GM19324 (cell line): Measurements from ENCODE around the gene RAB43.
A peak's percentile ranks its signal among the peaks of the same experiment; 100 is the strongest.
"Not testable (repeated sequence)": the region's sequence is repeated elsewhere in the genome, so short reads cannot be mapped to it uniquely, and the experiment has no call there.

ENCODE experiments used
- ATAC-seq: cut with Tn5 transposase; IDR thresholded peaks from one replicate; pipeline ENCODE4 v1.9.1; 2021; ENCODE audit warnings: mild to moderate bottlenecking, moderate library complexity; ENCODE audit not compliant: unreplicated experiment, low FRiP score

Gene RAB43

GRCh38 chr3:129122412-129123011, 908 bp upstream of the RAB43 start:
- no peak for ATAC-seq

DNA sequence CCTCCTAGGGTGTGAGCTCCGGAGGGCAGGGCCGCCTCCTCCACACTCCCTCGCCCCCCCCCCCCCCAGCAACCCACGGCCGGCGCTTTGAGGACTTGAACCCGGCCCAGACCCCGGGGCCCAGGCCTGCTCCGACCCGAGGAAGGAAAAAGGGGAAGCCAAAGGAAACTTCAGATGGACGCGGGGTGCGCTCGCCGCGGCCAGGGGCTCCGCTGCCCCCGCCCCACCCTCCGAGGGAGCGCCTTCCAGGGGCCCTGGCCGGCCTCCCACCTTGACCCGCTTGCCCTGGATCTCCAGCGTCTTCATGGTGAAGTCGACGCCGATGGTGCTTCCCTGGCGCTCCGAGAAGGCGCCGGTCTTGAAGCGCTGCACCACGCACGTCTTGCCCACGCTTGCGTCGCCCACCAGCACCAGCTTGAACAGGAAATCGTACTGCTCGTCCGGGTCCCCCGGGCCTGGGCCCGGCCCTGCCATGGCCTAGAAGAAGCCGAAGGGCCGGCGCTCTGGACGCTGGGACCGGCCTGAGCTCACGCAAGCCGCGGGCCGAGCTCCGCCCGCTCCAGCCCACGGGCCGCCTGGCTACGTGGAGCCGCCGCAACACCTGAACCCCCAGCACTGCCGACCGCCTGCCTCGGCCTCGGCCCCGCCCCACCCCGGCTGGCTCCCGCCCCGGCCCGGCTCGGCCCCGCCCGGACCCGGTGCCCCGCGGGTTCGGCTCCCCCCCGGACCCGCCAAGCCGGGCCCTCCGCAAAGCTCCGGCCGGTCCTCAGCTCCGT, 400 bp downstream of the RAB43 start:
- peak; percentile 53 for ATAC-seq

- ATAC-seq = peak; percentile 54
Observed at GRCh38 chr3:129120254-129121004, 1.2 kb downstream of the RAB43 start.

GRCh38 chr3:129119365-129120100, 2.1 kb downstream of the RAB43 start:
- no peak for ATAC-seq

- no peak for ATAC-seq
Observed at GRCh38 chr3:129118745-129119144, 2.9 kb downstream of the RAB43 start.

DNA sequence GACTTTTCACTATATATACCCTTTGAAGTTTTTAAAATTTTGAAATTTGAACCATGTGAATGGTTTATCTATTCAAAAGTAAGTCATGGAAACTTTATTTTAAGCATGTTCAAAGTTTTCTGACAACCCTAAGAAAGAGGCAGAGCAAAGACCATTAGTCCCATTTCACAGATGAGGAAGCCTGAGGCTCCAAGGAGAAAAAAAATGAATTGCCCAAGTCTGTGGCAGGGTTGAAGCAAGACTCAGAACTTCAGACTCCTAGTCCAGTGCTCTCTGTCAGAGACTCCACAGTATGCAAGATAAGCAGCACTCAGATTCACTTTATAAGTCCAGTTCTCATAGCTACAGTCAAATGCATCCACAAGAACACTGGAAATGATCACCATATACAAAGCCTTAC, 4.5 kb downstream of the RAB43 start:
- ATAC-seq = no peak

DNA sequence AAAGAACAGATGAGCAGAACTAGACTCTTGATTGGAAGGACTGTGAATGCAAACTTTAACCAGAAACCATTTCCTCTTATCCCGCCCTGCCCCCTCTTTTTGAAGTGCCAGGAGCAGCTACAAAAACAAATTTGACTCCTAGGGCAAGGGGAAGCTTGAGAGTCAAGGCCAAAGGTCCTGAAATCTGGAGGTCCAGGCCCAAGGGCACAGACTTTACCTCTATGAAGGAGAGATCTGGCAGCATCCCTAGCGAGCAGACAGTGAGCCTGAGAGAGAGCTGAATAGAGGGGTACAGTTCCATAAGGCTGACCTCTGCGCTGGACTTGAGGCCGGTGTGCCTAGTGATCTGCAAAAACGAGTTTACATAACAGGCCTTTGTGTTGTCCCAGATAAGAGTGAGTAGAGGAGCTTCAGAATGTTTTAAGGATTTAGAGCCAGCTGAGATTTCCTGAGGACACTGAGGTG, 5.1 kb downstream of the RAB43 start:
- no peak for ATAC-seq

DNA sequence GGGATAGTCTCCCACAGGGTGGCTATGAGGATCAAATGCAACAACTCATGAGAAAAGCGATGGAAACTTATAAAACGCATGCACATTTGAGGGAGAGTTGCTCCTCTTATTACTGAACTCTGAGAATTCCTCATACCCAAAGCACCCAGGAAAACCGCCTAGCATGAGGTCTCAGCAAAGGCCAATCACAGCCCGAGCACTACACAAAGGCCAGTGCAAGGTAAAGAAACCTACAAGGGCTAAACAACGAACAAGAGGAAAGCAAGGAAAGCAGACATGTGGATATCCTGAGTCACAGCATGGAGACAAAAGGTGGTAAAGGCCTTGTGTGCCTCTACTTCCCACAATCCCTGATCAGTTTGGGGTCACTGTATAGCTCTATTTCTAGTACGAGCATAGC, 7.1 kb downstream of the RAB43 start:
- no peak for ATAC-seq

- ATAC-seq = no peak
Observed at GRCh38 chr3:129112308-129113052, 9.1 kb downstream of the RAB43 start.

DNA sequence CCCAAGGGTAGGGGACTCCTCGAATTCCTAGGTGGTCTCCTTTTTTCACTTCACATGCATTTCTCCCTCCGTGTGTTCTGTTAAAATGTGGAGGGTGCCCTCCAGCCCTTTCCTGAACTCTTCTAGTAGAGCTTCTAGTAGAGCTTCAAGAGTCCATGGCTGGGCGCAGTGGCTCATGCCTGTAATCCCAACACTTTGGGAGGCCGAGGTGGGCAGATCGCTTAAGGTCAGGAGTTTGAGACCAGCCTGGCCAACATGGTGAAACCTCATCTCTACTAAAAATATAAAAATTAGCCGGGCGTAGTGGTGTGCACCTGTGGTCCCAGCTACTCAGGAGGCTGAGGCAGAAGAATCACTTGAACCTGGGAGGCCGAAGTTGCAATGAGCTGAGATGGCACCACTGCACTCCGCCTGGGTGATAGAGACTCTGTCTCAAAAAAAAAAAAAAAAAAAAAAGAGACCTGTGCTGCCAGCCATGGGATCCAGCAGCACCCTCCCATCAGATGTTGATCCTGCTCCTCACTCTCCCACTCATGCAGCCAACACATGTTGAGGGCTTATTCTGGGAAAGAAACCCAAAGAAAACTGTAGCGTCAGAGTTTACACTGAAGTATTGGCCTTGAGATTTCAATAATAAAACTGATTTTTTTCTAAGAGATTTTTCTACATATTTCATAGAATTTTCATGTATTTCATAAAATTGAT, 10.4 kb downstream of the RAB43 start:
- not testable (repeated sequence) for ATAC-seq

DNA sequence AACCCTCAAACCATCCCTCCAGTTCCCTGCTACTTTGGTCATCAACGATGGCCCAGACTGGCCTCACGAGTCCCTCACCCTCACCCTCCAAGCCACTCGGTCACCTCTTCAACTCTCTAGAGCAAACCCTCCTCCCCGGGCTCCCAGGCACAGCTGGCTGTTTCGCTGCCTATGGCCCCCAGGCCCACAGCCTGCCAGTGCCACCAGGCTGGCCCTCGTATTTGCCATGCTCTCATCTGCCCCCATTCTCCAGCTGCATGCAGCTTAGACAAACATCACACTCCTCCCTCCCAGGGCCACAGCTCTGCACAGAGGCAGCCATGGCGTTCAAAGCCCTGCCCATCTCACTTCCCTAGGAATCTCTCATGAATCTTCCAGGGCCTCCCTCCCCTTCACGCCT, 13.8 kb downstream of the RAB43 start:
- no peak for ATAC-seq

DNA sequence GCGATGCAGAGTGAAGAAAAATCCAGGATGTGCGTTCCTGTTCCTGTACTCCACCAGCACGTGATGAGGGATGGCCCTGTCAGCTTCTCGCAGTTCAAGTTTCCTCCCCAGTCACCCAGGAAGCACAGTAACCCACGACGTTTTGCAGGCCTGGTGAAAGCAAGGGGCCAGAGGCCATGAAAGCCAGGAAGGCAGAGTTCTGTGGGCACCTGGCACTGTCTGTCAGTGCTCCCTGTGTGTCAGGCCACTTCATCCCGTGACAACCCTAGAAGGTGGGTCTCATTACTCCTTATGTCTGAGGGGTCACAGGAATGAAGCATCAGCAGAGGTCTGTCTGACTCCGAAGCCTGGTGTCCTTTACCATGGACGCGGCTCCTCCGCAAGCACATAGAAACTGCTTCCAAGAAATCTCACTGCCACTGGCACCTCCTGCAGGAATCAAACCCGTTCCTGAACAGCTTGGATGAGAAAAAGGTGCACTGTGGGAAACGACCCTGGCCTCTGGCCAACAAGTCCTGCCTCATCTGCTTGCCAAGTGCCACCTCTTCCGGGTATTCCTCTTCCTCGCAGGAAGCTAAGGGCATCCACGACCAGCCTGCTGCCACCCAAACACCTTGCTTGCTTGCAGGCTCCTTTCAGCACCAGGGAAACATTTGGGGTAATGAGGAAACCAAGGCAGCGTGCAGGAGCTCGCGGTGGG, 14.6 kb downstream of the RAB43 start:
- no peak for ATAC-seq

DNA sequence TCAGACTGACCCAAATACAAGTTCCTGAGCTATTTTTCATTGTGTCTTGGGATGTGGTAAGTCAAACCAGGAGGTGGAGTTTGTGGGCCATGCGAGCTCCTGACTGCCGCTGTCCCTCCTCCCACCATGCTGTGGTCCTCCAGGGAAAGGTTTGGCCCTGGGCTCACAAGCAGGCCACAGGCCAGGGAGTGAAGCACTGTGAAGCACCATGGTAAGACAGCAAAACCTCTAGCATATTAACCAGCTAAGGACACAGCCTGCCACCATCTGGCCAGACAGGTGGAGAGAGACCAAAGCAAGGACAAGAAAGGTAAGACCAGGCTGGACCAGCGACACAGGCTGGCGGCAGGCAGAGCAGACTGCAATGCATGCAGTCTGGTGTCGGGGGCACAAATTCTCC, 15.3 kb downstream of the RAB43 start:
- no peak for ATAC-seq

DNA sequence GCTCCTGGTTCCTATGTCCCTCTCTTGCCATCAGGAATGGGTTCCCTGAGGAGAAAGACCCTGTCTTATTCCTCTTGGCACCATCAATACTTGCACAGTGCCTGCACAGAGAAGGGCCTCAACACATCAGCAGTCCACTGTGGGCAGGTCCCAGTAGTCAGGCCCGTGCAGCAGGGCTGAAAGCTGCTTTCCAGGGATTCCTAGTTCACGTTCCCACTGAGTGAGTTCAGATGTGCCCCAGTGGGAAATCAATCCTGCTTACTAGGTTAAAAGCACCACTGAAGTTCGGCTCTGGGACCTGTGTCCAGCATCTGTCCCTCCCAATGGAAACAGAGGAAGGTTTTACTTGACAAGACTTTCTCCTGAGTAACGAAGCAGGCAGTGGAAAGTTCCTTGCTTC, 15.7 kb downstream of the RAB43 start:
- no peak for ATAC-seq

- no peak for ATAC-seq
Observed at GRCh38 chr3:129104498-129105079, 17.0 kb downstream of the RAB43 start.

DNA sequence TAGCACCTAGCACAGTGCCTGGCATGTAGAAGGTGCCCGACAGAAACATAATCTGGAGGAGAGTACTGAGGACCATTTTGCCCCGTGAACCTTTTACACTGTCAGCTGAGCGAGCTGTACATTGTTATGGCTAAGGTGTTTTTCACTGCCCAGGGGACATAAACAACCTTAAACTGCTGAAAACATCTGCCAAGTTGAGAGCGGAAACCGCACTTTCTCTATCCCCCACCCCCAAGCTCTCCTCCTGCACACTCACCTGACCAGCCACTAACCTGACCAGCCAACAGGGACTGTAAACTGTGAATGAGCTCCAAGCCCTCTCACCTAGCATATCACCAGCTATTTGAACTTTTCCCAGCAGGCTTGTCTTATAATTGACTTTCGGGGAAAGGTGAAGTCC, 17.6 kb downstream of the RAB43 start:
- ATAC-seq = no peak

DNA sequence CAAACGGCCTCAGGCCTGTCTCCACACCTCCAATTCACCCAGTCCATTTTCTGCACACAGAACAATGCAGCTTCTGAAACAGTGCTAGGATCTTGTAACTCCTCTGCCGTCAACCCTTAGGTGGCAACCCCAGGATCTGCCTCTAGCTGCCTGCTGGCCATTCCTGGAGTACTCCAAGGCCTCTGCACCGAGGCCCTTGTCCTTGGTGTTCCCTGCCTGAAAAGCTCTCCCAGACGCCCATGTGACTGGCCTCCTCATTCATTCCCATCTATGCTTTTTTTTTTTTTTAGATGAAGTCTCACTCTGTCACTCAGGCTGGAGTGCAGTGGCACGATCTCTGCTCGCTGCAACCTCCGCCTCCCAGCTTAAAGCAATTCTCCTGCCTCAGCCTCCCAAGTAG, 18.3 kb downstream of the RAB43 start:
- ATAC-seq = no peak

DNA sequence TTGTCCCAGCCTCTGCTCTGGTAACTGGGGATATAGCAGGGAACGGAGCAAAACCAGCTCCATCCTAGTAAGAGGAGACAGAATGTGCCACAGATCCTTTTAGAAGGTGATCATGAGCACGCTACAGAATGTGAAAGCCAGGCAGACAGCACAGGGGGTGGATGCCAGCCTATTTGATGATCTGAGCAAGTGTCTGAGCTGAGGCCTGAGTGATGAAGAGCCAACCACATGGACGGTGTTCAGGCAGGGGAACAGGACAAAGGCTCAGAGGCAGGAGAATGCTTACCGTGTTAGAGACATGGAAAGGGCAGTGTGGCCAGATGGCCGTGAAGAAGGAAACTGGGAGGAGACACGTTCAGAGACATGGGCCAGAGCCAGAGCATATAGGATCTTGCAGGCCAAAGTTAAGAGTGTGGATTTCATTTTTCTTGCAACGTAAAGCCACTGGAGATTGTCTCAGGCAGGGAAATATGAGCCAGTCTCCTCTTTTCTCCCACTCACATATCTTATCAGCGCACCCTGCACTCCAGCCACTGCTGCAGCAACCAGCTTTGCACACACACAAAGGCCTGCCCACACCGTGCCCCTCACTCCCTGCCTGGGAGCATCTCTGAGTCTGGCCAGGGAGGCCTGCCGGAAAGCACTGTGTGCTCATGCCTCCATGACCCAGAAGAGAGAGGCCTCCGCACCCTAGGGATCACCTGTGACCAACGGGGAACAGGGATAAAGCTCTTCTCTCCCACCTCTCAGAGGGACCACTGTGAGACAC, 20.1 kb downstream of the RAB43 start:
- no peak for ATAC-seq
